ENCODE measurements around the gene SPATS2L. TPM values are rescaled to one million over a fixed set of nuclear protein-coding genes. Genes with fewer than 3 reads are reported as not detected.

The SPATS2L gene
- total RNA-seq, 1 donor from 2014 or later = 29.1 TPM

GRCh38 chr2:200364142-200364541 is 57.6 kb downstream of the SPATS2L start:
- no peak for DNase-seq (ENCODE audit: low spot score)
- no peaks in the 10 kb centered on the region for H3K79me2 ChIP-seq (ENCODE audit: low read depth)
- no peaks in the 10 kb centered on the region for H3K27me3 ChIP-seq
- H3K27ac Mint-ChIP-seq = no peak overlapping the region
- H2AFZ ChIP-seq (replicated peaks) = no peak overlapping the region
- peaks cover 29% of the 10 kb centered on the region for H3K4me1 ChIP-seq
- no peaks in the 10 kb centered on the region for H4K20me1 ChIP-seq (ENCODE audit: low read depth)
- H3F3A ChIP-seq (ENCODE audit: low read depth) = no peaks in the 10 kb centered on the region
- H3K36me3 ChIP-seq = no peaks in the 10 kb centered on the region
- H3K4me2 ChIP-seq = no peak overlapping the region
- H3K36me3 Mint-ChIP-seq = peaks cover 2% of the 10 kb centered on the region
- peaks cover 2% of the 10 kb centered on the region for H3K27me3 Mint-ChIP-seq (ENCODE audit: insufficient read depth, low read depth)
- H3K9me3 Mint-ChIP-seq = no peaks in the 10 kb centered on the region
- H3K4me3 Mint-ChIP-seq = no peak overlapping the region
- peaks cover 55% of the 10 kb centered on the region for H3K4me1 Mint-ChIP-seq
- no peak overlapping the region for H3K4me3 ChIP-seq
- no peak overlapping the region for H3K27ac ChIP-seq
- no peak overlapping the region for H3K9ac ChIP-seq
- H3K9me3 ChIP-seq (ENCODE audit: low read depth) = no peaks in the 10 kb centered on the region
- no peak for TF ChIP-seq EZH2 (IDR thresholded peaks at IDR 0.05)
- no peak for TF ChIP-seq CTCF (IDR thresholded peaks at IDR 0.05)
- TF ChIP-seq EZH2phosphoT487 (IDR thresholded peaks at IDR 0.05) = no peak

GRCh38 chr2:200364620-200365019 is 58.1 kb downstream of the SPATS2L start:
- no peak overlapping the region for H3K27ac Mint-ChIP-seq
- no peaks in the 10 kb centered on the region for H3K9me3 Mint-ChIP-seq

GRCh38 chr2:200365209-200365608 is 58.7 kb downstream of the SPATS2L start:
- no peaks in the 10 kb centered on the region for H4K20me1 ChIP-seq (ENCODE audit: low read depth)
- TF ChIP-seq EZH2phosphoT487 (IDR thresholded peaks at IDR 0.05) (no peak), CTCF (IDR thresholded peaks at IDR 0.05) (no peak), EZH2 (IDR thresholded peaks at IDR 0.05) (no peak)
- H3K4me2 ChIP-seq = no peak overlapping the region
- H3K9me3 ChIP-seq (ENCODE audit: low read depth) = no peaks in the 10 kb centered on the region
- no peaks in the 10 kb centered on the region for H3K79me2 ChIP-seq (ENCODE audit: low read depth)
- H3K36me3 ChIP-seq = no peaks in the 10 kb centered on the region
- peaks cover 7% of the 10 kb centered on the region for H3K36me3 Mint-ChIP-seq
- H3K9ac ChIP-seq = no peak overlapping the region
- H3K27ac ChIP-seq = no peak overlapping the region
- H3K27me3 Mint-ChIP-seq (ENCODE audit: insufficient read depth, low read depth) = peaks cover 2% of the 10 kb centered on the region
- H2AFZ ChIP-seq (replicated peaks) = no peak overlapping the region
- H3K4me3 ChIP-seq = no peak overlapping the region
- DNase-seq (ENCODE audit: low spot score) = no peak
- peak overlapping the region; percentile 54 for H3K27ac Mint-ChIP-seq
- H3F3A ChIP-seq (ENCODE audit: low read depth) = no peaks in the 10 kb centered on the region
- no peaks in the 10 kb centered on the region for H3K9me3 Mint-ChIP-seq
- peaks cover 26% of the 10 kb centered on the region for H3K4me1 ChIP-seq
- no peaks in the 10 kb centered on the region for H3K27me3 ChIP-seq
- H3K4me3 Mint-ChIP-seq = no peak overlapping the region
- peaks cover 55% of the 10 kb centered on the region for H3K4me1 Mint-ChIP-seq

More at GRCh38 chr2:200364620-200365019, 58.1 kb downstream of the SPATS2L start:
- Histone ChIP-seq H3K4me1 (peaks cover 29% of the 10 kb centered on the region), H3K4me2 (no peak overlapping the region), H3F3A (ENCODE audit: low read depth) (no peaks in the 10 kb centered on the region), H3K79me2 (ENCODE audit: low read depth) (no peaks in the 10 kb centered on the region), H3K36me3 (no peaks in the 10 kb centered on the region), H3K9me3 (ENCODE audit: low read depth) (no peaks in the 10 kb centered on the region), H3K4me3 (no peak overlapping the region), H3K27me3 (no peaks in the 10 kb centered on the region), H3K27ac (no peak overlapping the region), H2AFZ (replicated peaks) (no peak overlapping the region), H4K20me1 (ENCODE audit: low read depth) (no peaks in the 10 kb centered on the region), H3K9ac (no peak overlapping the region)
- Mint-ChIP-seq H3K36me3 (peaks cover 2% of the 10 kb centered on the region), H3K4me3 (no peak overlapping the region), H3K27me3 (ENCODE audit: insufficient read depth, low read depth) (peaks cover 2% of the 10 kb centered on the region), H3K4me1 (peaks cover 54% of the 10 kb centered on the region)
- peak; percentile 23 for DNase-seq (ENCODE audit: low spot score)
- TF ChIP-seq CTCF (IDR thresholded peaks at IDR 0.05) = no peak
- TF ChIP-seq EZH2 (IDR thresholded peaks at IDR 0.05) = no peak
- no peak for TF ChIP-seq EZH2phosphoT487 (IDR thresholded peaks at IDR 0.05)
